HL-60/S4 treated with phorbol 12-myristate 13-acetate at 8.2 ng/mL for 4 days and 3 days (cell line): Measurements from ENCODE around the gene TMEM38B.
"Not testable (repeated sequence)": the region's sequence is repeated elsewhere in the genome, so short reads cannot be mapped to it uniquely, and the experiment has no call there.

ENCODE experiments used
- in situ Hi-C: fragments of 300-500 bp; cut with MboI; formaldehyde crosslinking; loops from 2 replicates; pipeline ENCODE4 v1.15.0; 2022; ENCODE audit warnings: low sequenced_read_pairs

The TMEM38B gene

GRCh38 chr9:105713260-105714019 lies 19.1 kb downstream of the TMEM38B start:
- in situ Hi-C loops = loop anchor here (10.0 kb wide), 1 partner anchor 109 kb away; no protein-coding TSS in a partner anchor

- in situ Hi-C loops = loop anchor here (10.0 kb wide), 1 partner anchor 109 kb away; no protein-coding TSS in a partner anchor
These were observed 19.6 kb downstream of the TMEM38B start for GRCh38 chr9:105714020-105714331.

GRCh38 chr9:105716146-105716545 lies 21.8 kb downstream of the TMEM38B start:
- in situ Hi-C loops = loop anchor here (10.0 kb wide), 1 partner anchor 111 kb away; no protein-coding TSS in a partner anchor

GRCh38 chr9:105722099-105722498 lies 27.8 kb downstream of the TMEM38B start:
- in situ Hi-C loops = no loop called here

- in situ Hi-C loops = no loop called here
These were observed 31.0 kb downstream of the TMEM38B start for GRCh38 chr9:105725370-105725769.

- in situ Hi-C loops = not testable (repeated sequence)
These were observed 33.9 kb downstream of the TMEM38B start for GRCh38 chr9:105728230-105728629.

- in situ Hi-C loops = not testable (repeated sequence)
These were observed 37.1 kb downstream of the TMEM38B start for GRCh38 chr9:105731420-105731819.

- in situ Hi-C loops = no loop called here
These were observed 41.0 kb downstream of the TMEM38B start for GRCh38 chr9:105735366-105735765.

- in situ Hi-C loops = no loop called here
These were observed 42.9 kb downstream of the TMEM38B start for GRCh38 chr9:105737205-105737604.

- in situ Hi-C loops = no loop called here
These were observed 47.7 kb downstream of the TMEM38B start for GRCh38 chr9:105742088-105742487.

GRCh38 chr9:105747325-105747724 lies 53.0 kb downstream of the TMEM38B start:
- in situ Hi-C loops = not testable (repeated sequence)

- in situ Hi-C loops = no loop called here
These were observed 57.4 kb downstream of the TMEM38B start for GRCh38 chr9:105751761-105752160.

GRCh38 chr9:105757496-105758251 lies 63.3 kb downstream of the TMEM38B start:
- in situ Hi-C loops = no loop called here

- in situ Hi-C loops = no loop called here
These were observed 65.7 kb downstream of the TMEM38B start for GRCh38 chr9:105760053-105760452.

- in situ Hi-C loops = not testable (repeated sequence)
These were observed 88.5 kb downstream of the TMEM38B start for GRCh38 chr9:105782561-105783494.

- in situ Hi-C loops = not testable (repeated sequence)
These were observed 89.1 kb downstream of the TMEM38B start for GRCh38 chr9:105783495-105783872.

- in situ Hi-C loops = not testable (repeated sequence)
These were observed 92.5 kb downstream of the TMEM38B start for GRCh38 chr9:105786796-105787195.

GRCh38 chr9:105816202-105816744 lies 121.9 kb downstream of the TMEM38B start:
- in situ Hi-C loops = no loop called here

- in situ Hi-C loops = no loop called here
These were observed 122.6 kb downstream of the TMEM38B start for GRCh38 chr9:105816981-105817380.

- in situ Hi-C loops = no loop called here
These were observed 124.6 kb downstream of the TMEM38B start for GRCh38 chr9:105818903-105819302.

- in situ Hi-C loops = no loop called here
These were observed 128.5 kb downstream of the TMEM38B start for GRCh38 chr9:105822814-105823213.
